Caco-2 (cell line): ENCODE measurements around the gene TSFM. TPM values are rescaled to one million over a fixed set of nuclear protein-coding genes. Genes with fewer than 3 reads are reported as not detected.

Source experiments
- BruUV-seq: library from RNA; stranded (reverse); fragments of 400-500 nt; replicated peaks from 2 replicates; lab custom pipeline; 2021; lab: Mats Ljungman, UMichigan
- CTCF ChIA-PET: fragments of 300-600 bp; sonication (Branson Sonifier 250); formaldehyde crosslinking; loops from one replicate; lab custom pipeline; 2022; ENCODE audit warnings: antibody characterized with exemption; lab: Charles Lee
- POLR2A ChIA-PET: fragments of 300-600 bp; sonication (Branson Sonifier 250); formaldehyde crosslinking; loops from one replicate; lab custom pipeline; 2022; ENCODE audit warnings: antibody characterized with exemption; lab: Charles Lee
- DNase-seq, 2 experiments: peaks; one replicate each; pipeline versions ENCODE4 v3.0.0 to v3.0.0-alpha.2; 2020 to 2022
- H3K27me3 ChIP-seq: replicated peaks from 2 replicates; pipeline ENCODE4 v1.6.0; 2011; ENCODE audit warnings: low read length; ENCODE audit not compliant: control insufficient read depth, insufficient read depth
- H3K36me3 ChIP-seq: 2 replicates; pipeline ENCODE4 v1.5.1; 2011; ENCODE audit warnings: low read length; ENCODE audit not compliant: control insufficient read depth, insufficient read depth
- H3K4me1 ChIP-seq: fragments of 250-450 bp; sonication (Bioruptor Pico); 2 replicates; pipeline ENCODE4 v1.5.1; 2020; ENCODE audit warnings: mild to moderate bottlenecking
- H3K4me3 ChIP-seq: 2 replicates; pipeline ENCODE4 v1.5.1; 2011; ENCODE audit warnings: low read depth, mild to moderate bottlenecking, control low read depth, low read length
- H3K9me3 ChIP-seq: fragments of 250-450 bp; sonication (Bioruptor Pico); 2 replicates; pipeline ENCODE4 v1.5.1; 2020; ENCODE audit warnings: mild to moderate bottlenecking, moderate library complexity
- H3K27ac Mint-ChIP-seq: one replicate; pipeline ENCODE4 v1.8.0; 2022; ENCODE audit warnings: mixed read lengths; ENCODE audit not compliant: unreplicated experiment
- H3K27me3 Mint-ChIP-seq: one replicate; pipeline ENCODE4 v1.8.0; 2022; ENCODE audit warnings: mixed read lengths; ENCODE audit not compliant: insufficient read depth, unreplicated experiment
- H3K36me3 Mint-ChIP-seq: one replicate; pipeline ENCODE4 v1.8.0; 2022; ENCODE audit warnings: mild to moderate bottlenecking, mixed read lengths; ENCODE audit not compliant: insufficient read depth, unreplicated experiment
- H3K4me1 Mint-ChIP-seq: one replicate; pipeline ENCODE4 v1.8.0; 2022; ENCODE audit warnings: low read depth, mixed read lengths; ENCODE audit not compliant: unreplicated experiment
- H3K4me3 Mint-ChIP-seq: one replicate; pipeline ENCODE4 v1.8.0; 2022; ENCODE audit warnings: mild to moderate bottlenecking, moderate library complexity, mixed read lengths; ENCODE audit not compliant: unreplicated experiment
- H3K9me3 Mint-ChIP-seq: one replicate; pipeline ENCODE4 v1.8.0; 2022; ENCODE audit warnings: mixed read lengths; ENCODE audit not compliant: unreplicated experiment
- CTCF ChIP-seq, 2 experiments: fragments of 200-600 bp in 1 of 2; IDR thresholded peaks; 1 replicate in 1 of 2; 2 replicates in 1 of 2; pipeline versions ENCODE4 v1.5.1 to v1.8.0; 2011 to 2022; ENCODE audit warnings: antibody characterized with exemption in 1 of 2, control low read depth in 1 of 2, inconsistent platforms in 1 of 2, low read depth in 1 of 2, low read length in 1 of 2, mild to moderate bottlenecking in 1 of 2, moderate library complexity in 1 of 2; ENCODE audit not compliant: insufficient read depth in 1 of 2, severe bottlenecking in 1 of 2, unreplicated experiment in 1 of 2
- intact Hi-C: fragments of 100-400 bp; cut with micrococcal nuclease; formaldehyde crosslinking; loops from one replicate; pipeline ENCODE4 v1.10.0; 2022; ENCODE audit not compliant: unreplicated experiment
- total RNA-seq: library from RNA; stranded (reverse); gene quantifications from 2 replicates; pipeline ENCODE4 v1.2.3, GENCODE V29; 2022

TSFM gene
- total RNA-seq, 1 experiment from 2014 or later: 57.5 TPM

- Mint-ChIP-seq H3K4me3 (peak overlapping the region; percentile 96), H3K27me3 (peaks cover 14% of the 10 kb centered on the region), H3K4me1 (peaks cover 19% of the 10 kb centered on the region), H3K9me3 (no peaks in the 10 kb centered on the region), H3K27ac (peak overlapping the region; percentile 98), H3K36me3 (peaks cover 49% of the 10 kb centered on the region)
- peaks cover 10% of the 10 kb centered on the region for H3K4me1 ChIP-seq
- no peak for DNase-seq
- H3K9me3 ChIP-seq: no peaks in the 10 kb centered on the region
- POLR2A ChIA-PET: interaction anchor here (0.6 to 0.8 kb wide), 2 partner anchors 8 to 114 kb away, joined by 3 to 5 read pairs; no protein-coding TSS in a partner anchor
- no peaks in the 10 kb centered on the region; the same call in 1 of the 2 replicates for H3K36me3 ChIP-seq
- peak overlapping the region; percentile 64 for H3K4me3 ChIP-seq
- intact Hi-C loops: no loop called here
- BruUV-seq: no TSS peak
- no peak for TF ChIP-seq CTCF (IDR thresholded peaks at IDR 0.05; ENCODE audit: insufficient read depth in 1 of 2, low read depth in 1 of 2, low read length in 1 of 2, severe bottlenecking in 1 of 2, unreplicated experiment in 1 of 2)
- H3K27me3 ChIP-seq: no peaks in the 10 kb centered on the region
- CTCF ChIA-PET: interaction anchor here (1.5 kb wide), 2 partner anchors 16 to 18 kb away, joined by 9 to 10 read pairs; no protein-coding TSS in a partner anchor
Observed at GRCh38 chr12:57743769-57744168, 38.8 kb upstream of the TSFM start.

- POLR2A ChIA-PET: interaction anchor here (0.6 to 1.2 kb wide), 6 partner anchors 9 to 163 kb away, joined by 3 to 5 read pairs (median 4); partner anchors contain the start of genes EEF1AKMT3 and METTL1
Observed at GRCh38 chr12:57744194-57744776, 38.3 kb upstream of the TSFM start.

More at GRCh38 chr12:57744194-57744776, 38.3 kb upstream of the TSFM start:
- H3K27me3 Mint-ChIP-seq: peaks cover 9% of the 10 kb centered on the region
- TF ChIP-seq CTCF (IDR thresholded peaks at IDR 0.05; ENCODE audit: insufficient read depth in 1 of 2, low read depth in 1 of 2, low read length in 1 of 2, severe bottlenecking in 1 of 2, unreplicated experiment in 1 of 2): no peak
- H3K36me3 Mint-ChIP-seq: peaks cover 54% of the 10 kb centered on the region
- peak; percentile 82 to 84 for DNase-seq
- no peaks in the 10 kb centered on the region for H3K9me3 Mint-ChIP-seq
- H3K4me1 ChIP-seq: peaks cover 10% of the 10 kb centered on the region
- H3K4me3 ChIP-seq: peak overlapping the region; percentile 64
- H3K36me3 ChIP-seq: no peaks in the 10 kb centered on the region; the same call in 1 of the 2 replicates
- H3K9me3 ChIP-seq: no peaks in the 10 kb centered on the region
- peaks cover 19% of the 10 kb centered on the region for H3K4me1 Mint-ChIP-seq
- intact Hi-C loops: no loop called here
- H3K27me3 ChIP-seq: no peaks in the 10 kb centered on the region
- peak overlapping the region; percentile 96 for H3K4me3 Mint-ChIP-seq
- H3K27ac Mint-ChIP-seq: peak overlapping the region; percentile 98
- TSS peak; percentile 20 for BruUV-seq
- CTCF ChIA-PET: interaction anchor here (0.7 to 1.5 kb wide), 5 partner anchors 8 to 161 kb away, joined by 3 to 10 read pairs (median 4); no protein-coding TSS in a partner anchor
